HG02870 (cell line): ENCODE results near the gene CYP2A6.
"Not testable (repeated sequence)": the region's sequence is repeated elsewhere in the genome, so short reads cannot be mapped to it uniquely, and the experiment has no call there.

Source experiments
- ATAC-seq: cut with Tn5 transposase; IDR thresholded peaks from one replicate; pipeline ENCODE4 v1.9.1; 2021; ENCODE audit warnings: mild to moderate bottlenecking, moderate library complexity; ENCODE audit not compliant: unreplicated experiment

Gene CYP2A6

DNA sequence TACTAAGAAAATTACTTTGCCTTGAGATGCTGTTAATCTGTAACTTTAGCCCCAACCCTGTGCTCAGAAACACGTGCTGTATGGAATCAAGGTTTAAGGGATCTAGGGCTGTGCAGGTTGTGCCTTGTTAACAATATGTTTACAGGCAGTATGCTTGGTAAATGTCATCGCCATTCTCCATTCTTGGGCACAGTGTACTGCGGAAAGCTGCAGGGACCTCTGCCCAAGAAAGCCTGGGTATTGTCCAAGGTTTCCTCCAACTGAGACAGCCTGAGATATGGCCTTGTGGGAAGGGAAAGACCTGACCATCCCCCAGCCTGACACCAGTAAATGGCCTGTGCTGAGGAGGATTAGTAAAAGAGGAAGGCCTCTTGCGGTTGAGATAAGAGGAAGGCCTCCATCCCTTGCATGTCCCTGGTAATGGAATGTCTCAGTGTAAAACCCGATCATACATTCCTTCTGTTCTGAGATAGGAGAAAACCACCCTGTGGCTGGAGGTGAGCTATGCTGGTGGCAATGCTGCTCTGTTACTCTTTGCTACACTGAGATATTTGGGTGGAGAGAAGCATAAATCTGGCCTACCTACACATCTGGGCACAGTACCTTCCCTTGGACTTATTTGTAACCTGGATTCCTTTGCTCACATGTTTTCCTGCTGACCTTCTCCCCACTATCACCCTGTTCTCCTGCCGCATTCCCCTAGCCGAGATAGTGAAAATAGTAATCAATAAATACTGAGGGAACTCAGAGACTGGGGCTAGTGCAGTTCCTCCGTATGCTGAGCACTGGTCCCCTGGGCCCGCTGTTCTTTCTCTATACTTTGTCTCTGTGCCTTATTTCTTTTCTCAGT, 27.3 kb downstream of the CYP2A6 start:
- not testable (repeated sequence) for ATAC-seq

DNA sequence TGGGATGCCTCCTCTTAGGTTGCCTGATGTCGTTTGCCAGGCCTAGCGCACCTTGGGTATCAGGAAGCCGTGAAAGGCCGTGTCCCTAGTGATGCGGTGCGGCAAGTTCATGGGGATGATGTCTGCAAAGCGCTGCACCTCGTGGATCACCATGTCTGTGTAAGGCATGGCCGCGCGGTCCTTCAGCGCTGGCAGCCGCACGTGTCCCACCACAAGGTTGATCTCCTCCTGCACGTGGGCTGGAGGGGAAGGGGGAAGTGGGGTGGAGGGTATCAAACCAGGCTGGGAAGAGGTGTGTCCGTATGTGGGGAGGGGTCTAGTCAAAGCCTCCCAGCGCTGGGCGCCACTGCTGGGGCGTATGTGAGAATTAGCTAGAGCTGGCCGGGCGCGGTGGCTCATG, 28.1 kb downstream of the CYP2A6 start:
- no peak for ATAC-seq

DNA sequence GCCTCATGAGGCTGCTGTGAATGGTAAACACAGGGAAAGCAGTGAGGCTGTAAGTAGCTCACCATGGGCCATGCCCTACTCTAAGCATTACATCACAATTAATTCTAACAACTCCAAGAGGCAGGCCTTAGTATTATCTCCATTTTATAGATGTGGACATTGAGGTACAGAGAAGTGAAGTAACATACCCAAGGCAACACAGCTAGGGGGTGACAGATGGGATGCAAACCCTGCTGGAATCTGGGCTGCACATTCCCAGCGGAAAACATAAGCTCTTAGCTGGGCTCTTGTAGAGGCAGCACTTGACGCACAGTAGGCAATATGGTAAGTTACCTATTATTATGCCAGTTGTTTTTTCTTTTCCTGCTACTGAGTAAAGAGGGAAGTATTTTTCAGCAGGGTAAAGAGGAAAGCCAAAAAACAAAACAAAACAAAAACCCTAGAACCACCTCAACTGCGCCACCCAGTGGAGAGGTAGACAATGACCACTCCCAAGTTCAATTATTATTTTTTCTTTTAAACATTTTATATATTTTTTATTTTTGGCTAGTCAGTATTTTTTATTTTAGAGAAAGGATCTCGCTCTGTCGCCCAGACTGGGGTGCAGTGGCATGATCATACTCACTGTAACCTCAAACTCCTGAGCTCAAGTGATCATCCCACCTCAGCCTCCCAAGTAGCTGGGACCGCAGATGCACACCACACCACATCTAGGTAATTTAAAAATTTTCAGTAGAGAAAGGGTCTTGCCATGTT, 30.6 kb downstream of the CYP2A6 start:
- not testable (repeated sequence) for ATAC-seq

DNA sequence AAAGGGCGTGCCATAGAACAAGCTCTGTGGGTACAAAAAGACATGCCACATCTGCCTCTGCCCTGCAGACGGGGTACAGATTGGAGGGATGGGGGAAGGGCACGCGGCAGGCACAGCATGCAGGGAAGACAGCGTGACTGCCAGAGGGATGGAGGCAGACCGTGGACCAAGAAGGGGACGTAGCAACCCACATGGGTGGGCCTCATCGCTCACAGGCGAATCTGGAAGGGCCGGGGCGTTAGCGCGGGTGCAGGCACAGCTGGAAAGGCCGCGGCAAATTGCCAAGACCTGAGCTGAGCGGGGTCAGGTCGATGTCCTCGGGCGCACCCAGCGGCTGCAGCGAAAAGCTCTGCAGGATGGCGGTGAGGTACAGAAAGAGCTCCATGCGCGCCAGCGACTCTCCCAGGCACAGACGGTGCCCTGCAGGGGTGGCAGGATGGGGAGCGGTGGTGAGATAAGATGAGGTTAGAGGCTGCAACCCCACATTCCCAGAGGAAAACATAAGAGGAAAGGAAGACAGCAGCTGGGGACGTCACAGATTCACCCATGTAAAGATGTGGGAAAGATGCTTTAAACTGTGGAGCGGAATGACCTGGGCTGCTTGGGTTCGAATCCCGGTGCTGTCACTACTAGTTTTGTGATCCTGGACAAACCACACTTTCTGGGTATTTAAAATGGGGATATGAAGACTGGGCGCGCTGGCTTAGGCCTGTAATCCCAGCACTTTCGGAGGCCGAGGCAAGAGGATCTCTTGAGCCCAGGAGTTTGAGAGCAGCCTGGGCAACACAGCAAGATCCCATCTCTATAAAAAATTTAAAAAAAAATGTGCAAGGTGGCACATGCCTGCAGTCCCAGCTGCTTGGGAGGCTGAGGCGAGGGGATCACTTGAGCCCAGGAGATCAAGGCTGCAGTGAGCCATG, 31.5 kb downstream of the CYP2A6 start:
- ATAC-seq: not testable (repeated sequence)

DNA sequence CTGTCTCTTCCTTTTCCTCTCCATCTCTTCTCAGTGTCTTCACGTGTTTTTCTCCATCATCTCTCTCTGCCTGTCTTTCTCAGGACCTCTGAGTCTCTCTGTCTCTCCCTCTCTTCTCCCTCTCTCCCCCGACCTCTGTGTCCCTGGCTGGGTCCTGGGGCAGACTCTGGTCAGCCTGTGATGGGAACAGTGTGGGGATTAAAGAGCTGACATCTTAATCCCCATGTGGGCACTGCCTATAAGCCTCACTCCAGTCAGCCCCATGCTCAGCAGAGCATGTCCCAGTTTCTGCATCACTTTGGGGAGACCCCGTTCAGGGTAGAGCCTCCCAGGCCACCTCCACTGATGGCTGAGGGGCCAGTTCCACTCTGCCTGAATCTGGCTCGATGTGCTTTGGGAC, 35.0 kb downstream of the CYP2A6 start:
- no peak for ATAC-seq

DNA sequence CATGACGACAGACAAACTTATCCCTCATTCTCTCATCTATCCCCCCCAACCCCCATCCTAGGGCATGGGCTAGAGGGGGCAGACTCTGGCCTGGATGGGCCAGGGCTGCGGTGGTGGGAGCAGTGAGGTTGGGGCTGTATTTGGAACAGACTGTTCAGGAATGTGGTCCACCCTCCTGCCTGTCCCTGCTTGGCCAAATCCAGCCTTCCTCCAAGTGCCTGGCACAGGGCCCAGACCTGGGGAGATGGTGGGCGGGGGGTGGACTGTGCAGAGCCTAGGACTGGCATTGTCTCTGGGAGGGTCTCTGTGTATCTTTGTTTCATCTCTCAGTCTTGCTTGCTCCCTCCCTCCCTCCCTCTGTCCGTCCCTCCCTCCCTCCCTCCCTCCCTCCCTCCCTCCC, 37.1 kb downstream of the CYP2A6 start:
- no peak for ATAC-seq

DNA sequence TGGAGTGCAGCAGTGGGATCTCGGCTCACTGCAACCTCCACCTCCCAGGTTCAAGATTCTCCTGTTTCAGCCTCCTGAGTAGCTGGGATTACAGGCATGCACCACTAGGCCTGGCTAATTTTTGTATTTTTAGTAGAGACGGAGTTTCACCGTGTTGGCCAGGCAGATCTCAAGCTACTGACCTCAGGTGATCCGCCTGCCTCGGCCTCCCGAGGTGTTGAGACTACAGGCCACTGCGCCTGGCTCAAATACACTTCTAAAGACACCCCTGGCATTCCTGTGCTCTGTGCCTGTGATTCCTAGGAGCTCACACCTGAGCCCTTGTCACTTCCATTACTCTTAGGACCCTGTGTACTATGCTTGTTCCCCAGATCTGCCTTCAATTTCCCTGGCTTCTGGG, 37.7 kb downstream of the CYP2A6 start:
- ATAC-seq: not testable (repeated sequence)

DNA sequence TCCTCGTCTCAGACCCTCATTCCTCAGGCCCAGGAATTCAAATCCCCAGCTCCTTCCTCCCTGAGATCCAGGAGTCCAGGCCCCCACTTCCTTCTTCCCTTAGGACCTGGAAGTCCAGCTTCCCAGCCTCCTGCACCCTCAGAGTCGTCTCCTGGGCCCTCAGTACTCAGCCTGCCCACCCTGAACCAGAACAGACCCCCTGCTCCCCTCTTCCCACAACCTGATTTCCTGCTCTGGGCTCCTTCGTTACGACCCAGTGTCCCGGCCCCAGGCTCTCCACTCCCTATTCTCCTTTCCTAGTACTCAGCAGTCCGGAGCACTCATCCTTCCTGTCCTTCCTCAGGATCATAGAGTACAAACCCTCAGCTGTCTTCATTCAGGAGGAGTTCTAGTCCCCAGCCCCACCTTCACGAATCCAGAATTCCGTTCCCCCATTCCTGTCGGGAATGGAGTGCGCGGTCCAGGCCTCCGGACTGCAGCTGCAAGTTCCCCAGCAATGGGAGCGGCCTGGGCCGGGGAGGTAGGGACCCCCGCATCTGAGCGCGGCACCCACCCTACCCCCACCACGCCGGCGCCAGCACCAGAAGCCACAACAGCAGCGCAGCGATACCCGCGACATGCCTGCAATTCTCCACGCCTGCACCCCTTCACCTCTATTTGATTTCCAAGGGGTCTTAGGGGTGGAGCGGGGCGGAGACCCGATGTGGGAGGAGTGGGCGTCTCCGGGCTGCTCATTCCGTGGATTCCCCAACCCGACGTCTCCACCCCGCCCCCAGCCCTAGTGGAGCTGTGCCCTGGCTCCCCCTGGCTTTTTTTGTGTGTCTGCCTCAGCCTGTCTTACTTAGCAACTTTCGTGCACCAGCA, 38.5 kb downstream of the CYP2A6 start:
- ATAC-seq: no peak

DNA sequence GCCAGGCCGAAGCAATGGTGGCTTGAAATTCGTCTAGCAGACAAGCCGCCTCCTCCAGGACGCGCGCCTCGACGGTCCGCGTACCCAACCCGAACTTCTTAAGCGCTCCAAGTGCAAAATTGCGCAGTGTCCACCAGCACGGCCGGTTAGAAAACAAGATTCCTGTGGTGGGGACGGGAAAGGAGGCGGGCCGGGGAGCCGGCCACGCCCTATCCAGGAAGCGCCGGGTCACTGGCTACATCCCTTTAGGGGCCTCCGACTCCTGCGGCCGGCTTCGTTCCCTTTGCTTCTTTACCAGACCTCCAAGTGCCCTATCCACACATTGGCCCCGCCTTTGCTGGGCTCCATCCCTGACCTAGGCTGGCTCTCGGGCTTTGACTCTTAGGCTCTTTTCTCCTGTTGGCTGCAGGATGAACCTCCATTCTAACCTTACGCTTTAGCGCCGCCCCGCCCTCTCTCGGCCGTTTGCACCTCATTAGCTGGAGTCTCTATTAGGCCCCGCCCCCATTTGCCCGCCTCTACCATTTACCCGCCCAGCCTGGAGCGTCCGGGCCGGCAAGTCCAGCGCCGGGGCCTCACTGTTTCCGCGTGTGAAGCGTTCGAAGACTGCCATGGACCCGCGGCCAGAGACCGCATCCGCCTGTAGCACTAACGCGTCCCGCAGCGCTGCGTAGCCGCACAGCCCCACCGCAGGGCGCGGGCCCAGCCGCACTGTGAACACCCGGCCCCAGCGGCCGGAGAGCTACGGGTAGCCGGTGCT, 39.4 kb downstream of the CYP2A6 start:
- ATAC-seq: not testable (repeated sequence)

DNA sequence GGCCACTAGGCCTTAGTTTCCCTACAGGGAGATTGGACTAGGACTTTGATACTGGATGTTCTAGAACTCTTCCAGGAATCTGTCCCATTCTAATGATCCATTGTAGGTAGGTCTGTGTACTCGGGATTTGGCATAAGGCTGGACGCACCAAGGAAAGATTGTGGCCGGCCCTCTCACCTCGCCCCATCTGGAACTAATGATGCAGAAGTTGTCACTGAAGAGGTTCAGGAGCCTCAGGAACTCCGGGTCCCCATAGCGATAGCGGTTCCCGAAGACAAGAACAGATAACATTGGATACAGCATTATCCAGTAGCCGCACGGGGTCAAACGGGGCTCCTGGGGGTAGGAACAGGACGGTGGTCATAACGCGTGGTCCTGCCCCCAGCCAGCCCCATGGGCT, 40.1 kb downstream of the CYP2A6 start:
- ATAC-seq: no peak

DNA sequence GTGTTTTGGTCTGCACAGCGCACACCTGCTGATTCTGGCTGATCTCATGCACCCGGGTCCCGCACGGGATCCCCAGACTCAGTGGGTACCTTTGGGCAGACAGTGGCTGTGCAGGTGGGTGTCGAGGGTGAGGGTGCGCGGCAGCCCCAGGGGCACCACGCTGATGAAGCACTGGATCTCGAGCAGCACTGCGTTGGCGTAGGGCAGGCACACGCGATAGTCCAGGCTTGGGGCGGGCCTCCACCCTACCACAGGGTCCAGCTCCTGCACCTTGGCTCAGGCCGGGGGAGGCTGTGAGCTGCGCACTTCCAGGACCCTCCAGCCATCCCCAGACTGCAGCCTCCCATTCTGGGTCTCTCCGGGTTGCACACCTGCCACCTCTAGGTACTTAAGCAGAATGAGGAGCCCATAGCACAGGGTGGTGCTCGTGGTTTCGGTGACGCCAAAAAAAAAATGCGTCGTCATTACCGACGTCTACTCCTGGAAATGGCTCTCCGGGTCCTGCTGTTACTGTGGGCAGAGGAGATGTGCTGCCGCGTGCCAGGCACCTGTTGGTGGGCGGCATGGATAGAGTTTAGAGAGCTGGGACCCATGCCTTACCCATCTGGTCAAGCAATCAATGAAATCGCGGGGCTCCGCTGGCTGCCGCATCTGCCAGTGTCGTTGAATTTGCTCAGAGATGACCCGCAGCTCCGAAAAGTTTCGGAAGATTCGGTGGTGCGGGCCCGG, 40.7 kb downstream of the CYP2A6 start:
- no peak for ATAC-seq

DNA sequence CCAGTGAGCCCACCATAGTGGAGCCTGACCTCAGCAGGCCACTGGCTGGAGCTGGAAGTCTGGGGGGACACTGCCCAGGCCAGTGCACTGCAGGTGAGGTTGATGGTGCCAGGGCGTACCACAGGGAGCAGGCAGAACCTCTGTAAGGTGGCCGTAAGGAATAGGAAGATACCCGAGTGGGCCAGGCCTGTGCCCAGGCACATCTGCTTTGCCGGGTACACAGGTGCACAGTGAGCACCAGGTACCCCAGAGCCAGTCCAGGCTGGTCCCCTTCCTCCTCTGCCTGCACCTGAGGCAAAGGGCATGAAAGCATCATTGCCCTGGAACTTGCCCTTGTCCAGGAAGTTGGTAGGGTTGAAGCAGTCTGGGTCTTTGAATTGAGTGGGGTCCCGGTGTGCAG, 41.8 kb downstream of the CYP2A6 start:
- no peak for ATAC-seq

DNA sequence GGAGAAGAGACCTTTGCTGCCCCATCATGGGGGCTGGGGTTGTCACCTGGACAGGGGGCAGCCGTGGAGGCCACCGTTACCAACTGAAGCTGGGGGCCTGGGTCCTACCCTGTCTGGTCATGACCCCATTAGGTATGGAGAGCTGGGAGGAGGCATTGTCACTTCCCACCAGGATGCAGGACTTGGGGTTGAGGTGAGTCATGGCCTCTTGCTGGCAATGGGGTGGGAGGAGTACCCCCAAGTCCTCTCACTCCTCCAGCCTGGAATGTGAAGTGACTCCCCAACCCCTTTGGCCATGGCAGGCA, 42.3 kb downstream of the CYP2A6 start:
- no peak for ATAC-seq

DNA sequence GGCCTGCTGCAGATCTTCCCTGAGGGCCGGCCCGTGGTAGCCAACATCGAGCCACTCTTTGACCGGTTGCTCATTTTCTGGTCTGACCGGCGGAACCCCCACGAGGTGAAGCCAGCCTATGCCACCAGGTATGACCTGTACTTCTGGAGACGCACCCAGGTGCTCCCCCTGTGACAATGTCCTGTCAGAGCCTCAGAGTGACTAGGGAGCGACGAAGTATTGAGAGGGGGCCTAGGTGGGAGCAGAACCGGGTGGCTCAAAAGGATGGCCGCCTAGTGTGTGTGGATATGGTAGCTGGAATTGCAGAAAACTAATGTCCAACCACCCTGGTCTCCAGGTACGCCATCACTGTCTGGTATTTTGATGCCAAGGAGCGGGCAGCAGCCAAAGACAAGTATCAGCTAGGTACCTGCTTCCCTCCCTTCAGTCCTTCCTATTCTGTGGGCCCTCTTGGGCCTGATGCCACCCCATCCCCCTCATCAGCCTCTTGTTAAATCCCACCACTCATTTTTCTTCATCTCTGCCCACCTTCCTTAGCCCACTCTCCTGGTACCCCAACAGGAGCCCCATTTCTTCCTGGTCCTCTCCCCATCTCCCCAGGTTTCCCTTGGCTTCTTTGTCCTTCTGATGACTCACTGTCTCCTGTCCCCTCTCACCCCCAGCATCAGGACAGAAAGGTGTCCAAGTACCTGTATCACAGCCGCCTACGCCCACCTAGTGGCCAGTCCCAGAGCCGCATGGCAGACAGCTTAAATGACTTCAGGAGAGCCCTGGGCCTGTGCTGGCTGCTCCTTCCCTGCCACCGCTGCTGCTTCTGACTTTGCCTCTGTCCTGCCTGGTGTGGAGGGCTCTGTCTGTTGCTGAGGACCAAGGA, 42.9 kb downstream of the CYP2A6 start:
- no peak for ATAC-seq

DNA sequence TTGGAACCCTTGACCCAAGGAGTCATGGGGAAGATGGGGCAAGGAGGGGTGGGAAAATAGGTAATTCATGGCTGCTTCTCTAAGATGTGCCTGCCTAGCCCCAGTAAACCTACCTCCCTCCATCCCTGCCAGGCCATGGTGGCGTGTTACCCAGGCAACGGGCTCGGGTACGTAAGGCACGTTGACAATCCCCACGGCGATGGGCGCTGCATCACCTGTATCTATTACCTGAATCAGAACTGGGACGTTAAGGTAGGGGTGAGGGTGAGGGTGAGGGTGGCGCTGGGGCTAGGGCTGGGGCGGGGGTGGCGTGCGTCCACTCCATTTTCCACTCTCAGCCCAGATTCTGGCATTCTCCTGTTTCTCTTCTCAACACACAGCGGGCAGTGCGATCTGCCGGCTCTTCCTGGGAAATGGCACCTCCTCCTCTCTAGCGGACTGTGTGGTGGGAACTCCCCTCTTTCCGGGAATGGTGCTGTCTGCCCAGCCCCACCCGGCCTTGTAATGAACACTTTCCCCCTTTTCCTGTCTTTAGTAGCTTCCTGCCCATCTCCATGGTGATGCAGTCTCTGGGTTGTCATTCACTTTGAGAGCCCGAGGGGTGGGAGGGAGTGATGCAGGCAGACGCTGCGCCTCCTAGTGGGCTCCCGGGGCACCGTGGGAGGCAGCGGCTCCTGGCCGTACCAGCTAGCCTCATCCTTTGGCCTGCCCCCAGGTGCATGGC, 43.7 kb downstream of the CYP2A6 start:
- no peak for ATAC-seq

DNA sequence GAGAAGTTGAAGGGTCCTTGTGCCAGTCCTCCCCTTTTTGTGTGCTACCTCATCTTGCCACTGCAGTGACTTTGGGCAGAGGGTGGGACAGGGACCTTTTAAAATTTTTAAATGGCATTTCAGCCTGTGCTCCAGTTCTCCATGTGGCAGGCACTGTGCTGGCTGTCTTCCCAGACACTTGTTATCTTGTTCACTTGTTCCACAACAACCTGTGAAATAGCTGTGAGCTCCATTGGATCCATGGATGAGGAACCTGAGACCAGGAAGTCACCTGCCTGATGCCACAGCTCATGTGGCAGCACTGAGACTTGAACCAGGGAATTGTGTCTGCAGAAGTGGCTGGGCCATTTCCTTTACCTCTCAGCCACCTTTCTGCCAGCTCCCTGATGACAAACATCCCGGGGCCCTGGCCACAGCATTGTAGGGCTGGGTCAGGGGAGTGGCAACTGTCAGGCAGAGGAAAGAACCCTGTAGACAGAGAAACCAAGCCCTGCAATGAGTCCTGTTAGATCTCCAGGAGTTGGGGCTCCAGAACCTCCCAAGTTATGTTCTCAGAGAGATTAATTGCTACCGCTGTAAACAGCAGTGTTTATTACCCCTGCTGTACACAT, 44.9 kb downstream of the CYP2A6 start:
- ATAC-seq: no peak

DNA sequence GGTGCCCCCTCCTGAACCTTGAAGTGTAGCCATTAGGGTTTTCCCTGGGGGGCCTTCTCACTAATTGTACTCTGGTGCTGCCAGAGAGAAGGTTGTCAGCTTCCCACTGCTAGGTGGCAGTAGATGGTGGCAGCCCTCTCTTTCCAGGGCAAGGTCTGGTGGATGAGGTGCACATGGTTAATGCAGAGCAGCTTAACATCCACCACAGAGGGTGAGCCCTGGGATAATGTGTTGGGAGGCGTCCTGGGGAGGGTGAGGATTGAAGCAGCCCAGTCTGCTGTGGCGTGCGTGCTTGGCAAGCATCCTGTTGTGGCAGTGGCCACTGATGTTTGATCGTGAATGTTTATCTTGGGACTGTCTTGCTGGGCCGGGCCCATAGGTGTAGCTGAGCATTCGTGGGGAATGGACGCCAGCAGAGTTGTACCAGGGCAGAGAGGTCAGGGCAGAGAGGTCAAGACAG, 45.4 kb downstream of the CYP2A6 start:
- no peak for ATAC-seq
